Vagina (tissue), 2 donors: ENCODE data around the gene NUMB.

Experiments
- CTCF ChIP-seq, 3 experiments: fragments of 450-650 bp in 2 of 3; fragments of 200-600 bp in 1 of 3; sonication (generic) in 1 of 3; IDR thresholded peaks; one replicate each; pipeline ENCODE4 v1.5.1; 2017 to 2019; ENCODE audit warnings: antibody characterized with exemption in 3 of 3, mild to moderate bottlenecking in 2 of 3, moderate library complexity in 2 of 3
- POLR2A ChIP-seq, 2 donors: fragments of 450-650 bp; IDR thresholded peaks; one replicate each; pipeline ENCODE4 v1.6.1; 2017; ENCODE audit warnings: antibody characterized with exemption in 2 of 2, mild to moderate bottlenecking in 2 of 2, moderate library complexity in 2 of 2
- POLR2AphosphoS5 ChIP-seq, 2 donors: sonication (generic); formaldehyde crosslinking; IDR thresholded peaks; one replicate each; pipeline ENCODE4 v1.9.0; 2017; ENCODE audit warnings: antibody characterized with exemption in 2 of 2, mild to moderate bottlenecking in 2 of 2, low read depth in 1 of 2; ENCODE audit not compliant: insufficient read depth in 1 of 2

- no peak for TF ChIP-seq POLR2A (IDR thresholded peaks at IDR 0.05)
- no peak for TF ChIP-seq POLR2AphosphoS5 (IDR thresholded peaks at IDR 0.05; ENCODE audit: insufficient read depth in 1 of 2, low read depth in 1 of 2)
- no peak for TF ChIP-seq CTCF (IDR thresholded peaks at IDR 0.05)
Observed at GRCh38 chr14:73383356-73383755, 75.0 kb downstream of the NUMB start.
